ENCODE results near the gene SFSWAP.
"Not testable (repeated sequence)": the region's sequence is repeated elsewhere in the genome, so short reads cannot be mapped to it uniquely, and the experiment has no call there.

Gene SFSWAP

DNA sequence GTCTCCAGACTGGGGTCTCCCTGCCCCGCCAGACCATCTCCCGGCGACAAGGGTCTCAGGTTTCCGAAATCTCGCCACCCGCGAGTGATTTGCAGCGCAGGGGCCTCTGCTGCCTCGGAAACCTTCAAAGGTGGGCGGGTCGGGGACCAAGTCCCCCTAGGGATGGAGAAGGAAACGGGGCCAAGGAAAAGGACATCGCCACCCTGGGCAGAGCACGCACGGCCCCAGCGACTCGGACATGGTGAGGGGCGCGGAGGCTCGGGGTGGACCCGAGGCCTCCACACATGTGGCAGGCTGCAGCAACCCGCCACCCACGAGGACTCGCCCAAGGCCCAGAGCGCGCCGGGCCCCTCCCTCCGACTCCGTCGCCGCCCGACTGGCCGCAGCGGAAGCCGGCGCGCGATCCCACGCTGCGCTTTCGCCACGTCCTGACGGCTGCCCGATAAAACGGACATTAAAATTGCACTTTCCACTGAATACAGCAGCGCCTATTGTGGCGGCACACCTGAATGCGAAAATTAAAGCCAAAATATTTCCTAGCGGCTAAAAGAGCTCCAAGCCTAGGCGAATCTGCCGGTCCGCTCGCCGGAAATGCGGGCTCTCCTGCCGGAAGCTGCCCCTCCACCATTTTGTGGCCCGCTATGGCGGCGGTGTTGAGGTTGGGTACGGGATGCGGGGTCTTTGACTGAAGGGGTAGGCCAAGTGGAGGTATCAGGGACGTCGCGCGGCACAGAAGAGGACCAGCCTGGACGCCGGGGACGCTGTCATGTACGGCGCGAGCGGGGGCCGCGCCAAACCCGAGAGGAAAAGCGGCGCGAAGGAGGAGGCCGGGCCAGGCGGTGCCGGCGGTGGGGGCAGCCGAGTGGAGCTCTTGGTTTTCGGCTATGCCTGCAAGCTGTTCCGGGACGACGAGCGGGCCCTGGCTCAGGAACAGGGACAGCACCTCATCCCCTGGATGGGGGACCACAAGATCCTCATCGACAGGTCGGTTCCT lies at the start of gene SFSWAP:
SFSWAP (plus strand) TSS at position 627 of the 994 bp plus-strand sequence; CDS start at position 767, 140 bp downstream.
- no peak for FAIRE-seq

DNA sequence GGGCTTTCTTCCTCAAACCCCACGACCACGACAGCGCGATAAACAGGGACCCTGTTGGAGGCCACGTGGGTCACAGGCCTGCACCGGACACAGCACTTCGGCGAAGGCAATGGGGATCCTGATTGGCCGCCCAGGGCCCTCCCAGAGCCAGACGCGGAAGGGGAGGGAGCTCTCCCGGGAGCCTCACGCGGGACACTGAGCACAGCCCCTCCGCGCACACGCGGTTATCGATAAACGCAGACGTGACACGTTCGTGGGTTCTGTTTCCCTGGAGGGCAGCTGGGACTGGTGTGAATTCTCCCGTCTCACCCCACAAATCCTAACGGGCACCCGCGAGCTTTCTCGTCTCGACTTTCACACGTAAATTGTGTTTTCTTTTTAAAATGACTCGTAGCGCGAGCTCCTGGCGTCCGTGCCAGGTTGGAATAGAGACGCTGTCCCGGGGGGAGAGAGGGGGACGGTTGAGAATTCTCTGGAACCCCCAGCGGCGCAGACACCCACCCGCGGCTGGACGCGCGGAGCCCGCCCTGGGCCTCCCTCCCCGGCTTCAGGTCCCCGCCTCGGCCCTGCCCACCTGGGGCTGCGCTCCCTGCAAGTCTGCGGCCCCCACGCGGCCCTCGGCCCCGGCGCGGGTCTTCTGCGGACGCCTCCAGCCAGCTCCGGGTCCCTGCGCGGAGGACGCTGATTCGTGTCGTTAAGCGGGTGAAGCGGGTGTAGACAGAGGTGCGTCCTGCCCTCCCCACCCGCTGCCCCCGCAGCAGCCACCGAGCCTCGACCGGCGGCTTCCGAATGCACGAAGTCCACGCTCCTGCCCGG lies 49.5 kb upstream of the SFSWAP start:
- not testable (repeated sequence) for FAIRE-seq

DNA sequence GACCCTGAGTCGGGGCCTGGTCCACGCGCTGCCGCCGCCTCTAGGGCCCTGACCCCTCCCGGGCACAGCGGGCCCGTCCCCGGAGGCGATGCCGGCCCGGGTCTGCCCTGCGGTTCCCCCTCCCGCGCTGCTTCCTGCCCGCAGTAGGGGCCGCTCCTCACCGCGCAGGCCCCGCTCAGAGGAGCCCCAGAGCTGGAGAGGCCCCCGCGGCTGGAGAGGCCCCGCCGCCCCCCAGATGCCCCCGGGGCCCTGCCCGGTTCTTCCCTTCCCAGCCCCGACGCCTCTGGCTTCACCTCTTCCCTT lies 49.0 kb upstream of the SFSWAP start:
- FAIRE-seq, result not testable (repeated sequence)

DNA sequence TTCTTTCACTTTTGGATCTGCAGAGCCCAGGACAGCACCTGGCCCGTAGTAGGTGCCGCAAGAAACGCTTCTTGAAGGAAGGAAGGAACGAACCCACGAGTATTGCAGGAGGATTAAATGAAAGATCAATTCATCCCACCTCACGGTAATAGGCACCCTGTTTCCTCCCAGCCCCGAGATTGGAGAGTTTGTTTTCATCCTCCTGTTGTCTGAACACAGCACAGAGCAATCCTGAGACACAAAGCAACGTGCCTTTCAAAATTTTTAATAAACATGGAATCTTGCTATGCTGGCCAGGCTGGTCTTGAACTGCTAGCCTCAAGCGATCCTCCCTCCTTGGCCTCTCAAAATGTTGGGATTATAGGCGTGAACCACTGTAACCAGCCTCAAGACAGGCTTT lies 48.5 kb upstream of the SFSWAP start:
- FAIRE-seq, result not testable (repeated sequence)

DNA sequence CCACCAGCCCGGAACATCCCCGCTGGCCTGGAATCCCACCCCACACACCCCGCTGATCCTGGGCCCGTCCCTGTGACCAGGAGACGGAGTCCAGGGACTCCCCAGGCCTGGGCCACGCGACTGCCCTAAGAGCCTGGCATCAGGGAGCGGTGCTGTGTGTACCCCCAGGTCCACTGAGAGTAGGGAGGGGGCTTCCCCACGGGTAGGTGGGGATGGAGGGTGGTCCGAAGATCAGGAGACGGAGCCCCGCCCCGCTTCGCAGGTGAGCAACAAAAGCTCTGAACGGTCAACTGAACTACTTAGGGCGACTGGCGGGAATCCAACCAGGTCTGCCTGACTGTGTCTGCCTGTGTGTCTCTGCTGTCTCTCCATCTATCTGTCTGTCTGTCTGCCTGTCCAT lies 45.2 kb upstream of the SFSWAP start:
- not testable (repeated sequence) for FAIRE-seq

DNA sequence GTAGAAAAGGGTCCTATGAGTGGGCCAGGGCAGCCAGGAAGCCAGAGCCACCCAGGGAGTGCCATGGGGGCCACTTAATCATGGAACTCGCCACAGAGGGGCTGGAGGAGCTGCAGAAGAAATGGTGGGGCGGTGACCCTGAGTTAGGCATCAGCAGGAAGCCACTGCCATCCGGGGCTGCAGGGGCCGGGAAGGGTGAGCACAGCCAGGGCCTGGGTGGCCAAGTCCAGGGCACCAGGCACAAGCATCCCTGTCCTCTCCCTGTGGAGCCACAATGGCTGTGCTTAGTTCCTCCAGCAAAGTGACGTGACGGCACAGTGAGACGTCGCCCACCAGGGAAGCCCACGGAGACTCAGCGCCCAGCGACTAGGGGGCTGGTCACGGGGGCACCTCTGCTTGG lies 44.4 kb upstream of the SFSWAP start:
- not testable (repeated sequence) for FAIRE-seq

DNA sequence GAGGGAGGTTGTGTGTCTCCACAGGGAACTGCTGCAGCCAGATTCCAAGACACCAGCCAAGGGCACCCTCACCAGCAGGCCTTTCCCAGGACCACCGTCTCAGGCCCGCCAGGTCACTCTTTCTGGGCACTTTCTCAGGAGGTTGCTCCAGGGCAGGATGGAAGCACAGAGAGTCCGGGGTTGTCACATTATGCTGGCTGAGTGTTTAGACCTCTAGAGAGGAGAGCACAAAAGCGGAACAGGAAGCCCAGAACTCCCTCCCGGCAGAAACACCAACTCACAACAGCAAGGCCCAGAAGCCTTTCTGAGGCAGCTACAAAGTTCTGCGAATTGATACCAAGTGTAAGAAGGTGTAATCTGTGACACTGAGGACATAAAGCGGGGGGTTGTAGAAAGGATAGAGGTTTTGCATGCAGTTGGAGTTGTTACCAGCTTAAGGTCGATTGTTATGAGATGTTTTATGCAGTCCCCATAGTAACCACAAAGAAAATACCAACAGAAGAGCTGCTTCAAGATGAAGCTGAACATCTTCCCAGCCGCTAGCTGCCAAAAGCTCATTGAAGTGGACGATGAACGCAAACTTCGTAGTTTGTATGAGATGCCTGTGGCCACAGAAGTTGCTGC lies 43.8 kb upstream of the SFSWAP start:
- not testable (repeated sequence) for FAIRE-seq

DNA sequence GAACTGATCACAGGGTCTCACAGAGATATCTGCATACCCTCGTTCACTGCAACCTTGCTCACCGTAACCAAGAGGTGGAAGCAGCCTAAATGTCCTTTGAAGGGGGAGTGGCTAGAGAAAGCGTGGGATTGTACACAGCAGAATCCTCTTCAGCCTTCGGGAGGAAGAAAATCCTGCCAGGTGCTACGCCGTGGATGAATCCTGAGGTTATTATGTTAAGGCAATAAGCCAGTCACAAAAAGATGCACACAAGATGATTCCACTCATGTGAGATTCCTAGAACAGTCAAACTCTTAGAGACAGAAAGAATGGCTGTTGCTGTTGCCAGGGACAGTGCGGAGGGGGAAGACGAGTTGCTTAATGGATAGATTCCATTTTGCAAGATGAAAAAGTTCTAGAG lies 39.6 kb upstream of the SFSWAP start:
- FAIRE-seq, result no peak

DNA sequence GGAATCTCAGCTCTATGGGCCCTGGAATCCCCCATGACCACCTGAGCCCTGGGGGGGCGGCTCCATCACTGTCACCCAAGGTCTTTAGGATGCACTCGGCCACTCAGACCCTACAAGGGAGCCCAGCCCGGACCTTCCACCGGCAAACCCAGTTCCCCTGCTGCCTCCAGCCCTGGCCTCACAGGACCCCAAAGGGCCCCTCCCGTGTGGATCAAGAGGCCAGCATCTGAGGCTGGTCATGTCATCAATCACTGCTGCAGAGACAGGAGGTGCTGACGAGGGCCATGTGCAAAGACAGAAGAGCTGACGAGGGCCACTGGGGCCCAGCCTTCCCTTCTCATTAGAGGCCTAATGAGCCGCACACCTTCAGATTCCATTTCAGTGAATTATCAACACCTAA lies 39.0 kb upstream of the SFSWAP start:
- FAIRE-seq, result no peak

DNA sequence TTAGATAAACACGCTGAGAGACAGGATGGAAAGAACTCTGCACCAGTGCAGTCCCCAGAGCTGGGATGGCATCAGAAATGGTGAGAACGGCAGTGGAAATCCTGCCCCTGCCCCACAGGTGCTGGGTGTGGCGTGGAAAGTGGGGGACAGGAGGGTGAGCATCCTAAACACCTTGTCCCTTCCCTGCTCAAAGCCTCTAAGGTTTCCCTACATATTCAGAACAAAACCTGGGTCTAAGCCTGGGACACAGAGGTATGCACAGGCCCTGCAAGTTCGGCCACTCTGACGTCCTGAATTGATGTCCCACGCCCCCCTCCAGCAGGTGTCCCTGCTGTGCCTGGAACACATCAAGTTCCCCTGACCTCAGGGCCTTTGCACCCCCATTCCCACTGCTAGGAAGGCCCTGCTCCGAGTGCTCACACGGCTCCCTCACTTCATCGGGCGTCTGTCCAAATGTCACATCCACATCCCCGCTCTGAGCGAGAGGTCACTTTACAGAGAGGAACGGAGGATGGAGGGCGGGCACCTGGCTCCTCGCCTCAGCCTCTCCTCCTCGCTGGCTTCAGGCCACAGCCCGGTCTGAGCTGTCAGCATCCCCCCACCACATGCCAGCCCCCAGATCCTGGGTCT lies 38.5 kb upstream of the SFSWAP start:
- no peak for FAIRE-seq

DNA sequence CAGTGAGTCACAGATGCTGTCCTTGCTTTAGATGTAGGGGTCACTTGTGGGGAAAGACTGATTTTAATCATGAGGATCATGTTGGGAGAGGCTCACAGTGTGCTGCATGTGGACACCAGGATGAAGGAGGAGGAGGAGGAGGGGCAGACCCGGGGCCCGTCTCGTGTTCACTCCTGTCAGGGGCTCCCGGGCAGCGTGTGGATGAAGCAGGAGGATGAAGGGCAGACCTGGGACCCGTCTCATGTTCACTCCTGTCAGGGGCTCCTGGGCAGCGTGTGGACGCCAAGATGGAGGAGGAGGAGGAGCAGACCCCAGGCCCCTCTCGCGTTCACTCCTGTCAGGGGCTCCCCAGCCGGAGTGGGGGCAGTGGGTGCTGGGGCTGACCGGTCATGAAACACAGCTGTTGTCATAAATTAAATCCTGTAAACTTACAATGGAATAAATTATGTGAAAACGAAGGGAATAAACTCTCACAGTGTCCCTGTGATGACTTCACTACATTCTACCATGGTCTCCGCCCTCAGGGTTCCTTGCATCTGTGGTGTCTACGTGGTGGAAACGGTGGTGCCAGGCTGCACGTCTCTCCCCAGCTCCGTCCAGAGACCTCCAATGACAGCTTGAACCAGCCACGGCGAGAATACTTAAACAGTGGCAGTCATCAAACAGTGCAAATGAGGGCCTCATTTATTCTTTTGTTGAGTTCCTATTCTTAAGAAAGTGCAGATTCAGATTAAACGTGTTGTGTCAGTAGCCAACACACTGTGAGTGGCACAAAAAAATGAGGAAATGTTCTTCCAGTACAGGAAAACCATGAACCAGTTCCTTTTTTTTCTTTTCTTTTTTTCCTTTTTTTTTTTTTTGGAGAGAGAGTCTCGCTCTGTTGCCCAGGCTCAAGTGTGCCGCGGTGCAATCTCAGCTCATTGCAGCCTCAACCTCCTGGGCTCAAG lies 37.7 kb upstream of the SFSWAP start:
- FAIRE-seq, result no peak

DNA sequence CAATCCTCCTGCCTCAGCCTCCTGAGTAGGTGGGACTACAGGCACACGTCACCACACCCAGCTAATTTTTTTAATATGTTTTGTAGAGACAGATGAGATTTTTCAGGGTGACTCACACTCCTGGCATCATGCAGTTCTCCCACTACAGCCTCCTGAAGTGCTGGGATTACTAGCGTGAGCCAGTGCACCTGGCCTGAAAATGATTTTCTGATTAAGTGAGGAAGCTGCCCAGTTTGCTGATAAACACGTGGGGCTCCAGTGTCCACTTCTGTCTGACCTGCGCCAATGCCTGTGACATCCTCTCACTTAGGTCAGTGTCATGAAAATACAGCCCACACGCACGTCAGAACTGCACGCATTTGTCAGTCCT lies 37.0 kb upstream of the SFSWAP start:
- FAIRE-seq, result no peak

DNA sequence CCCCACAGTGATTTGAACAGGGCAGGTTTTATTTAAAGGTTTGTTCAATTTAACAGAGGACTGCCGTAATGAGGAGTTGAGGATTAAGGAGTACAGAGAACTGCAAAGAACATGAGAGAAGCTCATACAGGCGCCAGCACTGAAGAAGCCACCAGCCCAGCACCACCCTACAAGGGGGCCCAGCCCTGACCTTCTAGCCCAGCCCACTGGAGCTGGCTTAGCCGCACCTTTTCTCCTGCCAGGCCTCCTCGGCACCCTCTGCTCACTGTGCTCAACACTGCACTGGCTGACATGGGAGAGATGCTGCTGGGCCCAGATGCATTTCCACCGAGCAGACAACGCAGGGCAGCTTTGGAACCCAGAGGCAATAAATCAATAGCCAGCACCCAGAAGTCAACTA lies 36.5 kb upstream of the SFSWAP start:
- FAIRE-seq, result no peak

DNA sequence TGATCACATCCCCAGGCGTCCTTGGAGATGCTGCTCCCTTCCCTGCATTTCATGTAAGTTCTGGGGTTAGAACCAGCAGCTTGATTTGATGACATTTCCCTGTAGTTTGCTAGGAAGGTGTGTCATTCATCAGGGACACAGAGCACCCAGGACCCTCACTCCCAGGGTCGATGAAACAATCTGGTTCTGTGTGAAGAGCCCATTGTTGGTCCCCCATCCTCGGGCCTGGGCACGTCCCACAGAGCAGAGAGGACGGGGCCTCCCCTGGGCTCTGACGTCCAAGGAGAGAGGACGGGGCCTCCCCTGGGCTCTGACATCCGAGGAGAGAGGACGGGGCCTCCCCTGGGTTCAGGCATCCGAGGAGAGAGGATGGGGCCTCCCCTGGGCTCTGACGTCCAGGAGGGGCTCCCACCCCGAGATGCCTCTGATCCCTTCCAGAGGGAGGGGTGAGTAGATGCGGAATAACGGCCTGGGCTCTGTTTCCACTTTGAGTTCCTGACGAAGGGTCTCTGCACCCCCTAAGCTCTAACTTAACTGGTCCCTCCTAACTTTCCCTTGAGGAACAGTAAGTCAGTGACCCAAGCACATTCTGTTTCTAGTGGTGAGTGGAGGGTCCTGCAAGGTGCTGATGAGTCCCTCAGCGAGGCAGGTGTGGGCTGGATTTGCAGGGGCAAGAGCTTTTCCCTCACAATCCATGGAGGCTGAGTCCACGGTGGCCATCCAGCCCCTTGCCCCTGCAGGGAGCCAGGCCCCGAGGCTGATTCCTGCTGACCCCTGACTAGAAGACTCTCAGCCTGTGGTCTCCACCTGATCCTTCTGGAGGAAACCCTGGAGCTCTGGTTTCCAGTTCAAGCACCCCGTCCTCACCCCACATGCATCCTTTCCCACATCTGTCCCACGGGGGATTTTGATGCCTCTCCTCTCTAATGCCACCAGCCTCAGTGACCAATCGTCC lies 35.5 kb upstream of the SFSWAP start:
- FAIRE-seq, result no peak

DNA sequence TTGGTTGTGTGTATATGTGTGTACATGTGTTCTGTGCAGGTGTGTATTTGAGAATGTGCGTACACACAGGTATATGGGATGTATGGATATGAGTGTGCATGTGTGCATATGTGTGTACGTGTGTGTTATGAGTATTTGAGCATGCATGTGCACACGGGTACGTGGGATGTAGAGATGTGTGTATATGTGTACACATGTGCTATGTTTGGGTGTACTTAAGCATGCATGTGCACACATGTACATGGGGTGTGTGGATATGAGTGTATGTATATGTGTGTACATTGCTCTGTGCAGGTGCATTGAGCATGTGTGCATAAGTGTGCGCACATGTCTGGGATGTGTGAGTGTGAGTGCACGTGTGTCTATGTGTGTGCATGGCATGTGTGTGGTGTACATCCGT lies 34.3 kb upstream of the SFSWAP start:
- no peak for FAIRE-seq

DNA sequence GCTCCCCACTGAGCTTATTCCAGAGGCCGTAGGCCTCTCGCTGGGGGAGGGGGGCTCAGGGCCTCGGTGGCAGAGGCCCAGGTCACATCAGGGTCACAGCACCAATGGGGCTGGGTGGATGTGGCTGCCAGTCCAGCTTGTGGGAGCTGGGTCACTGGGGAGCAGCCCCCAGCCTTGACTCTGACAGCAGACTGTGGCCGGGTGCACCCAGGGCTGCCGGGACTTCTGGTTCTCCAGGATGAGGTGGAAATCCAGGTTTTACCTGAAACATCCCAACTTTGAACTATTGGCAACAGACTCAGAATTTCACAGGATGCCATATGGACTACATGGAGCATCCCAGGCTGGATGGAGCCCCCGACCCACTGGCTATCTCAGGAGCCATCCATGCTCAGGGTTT lies 33.8 kb upstream of the SFSWAP start:
- FAIRE-seq, result not testable (repeated sequence)

DNA sequence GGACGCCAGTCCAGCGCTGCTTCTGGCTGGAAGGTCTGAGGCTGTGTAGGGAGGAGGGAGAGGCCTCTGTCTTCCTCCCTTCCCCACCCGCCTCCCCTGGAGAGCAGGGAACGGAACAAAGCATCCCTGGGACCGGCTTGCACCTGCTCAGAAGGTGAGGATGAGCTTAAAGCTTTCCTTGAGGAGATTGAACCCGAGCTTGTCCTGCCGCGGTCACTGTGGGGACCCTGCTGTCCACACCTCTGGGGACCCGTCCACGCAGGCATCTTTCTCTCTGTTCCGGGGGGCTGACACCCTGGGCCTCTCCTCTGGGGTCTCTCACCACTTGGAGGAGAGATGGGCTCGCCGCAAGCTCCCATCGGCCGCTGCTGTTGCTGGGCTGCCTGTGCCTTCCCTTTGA lies 33.2 kb upstream of the SFSWAP start:
- FAIRE-seq, result no peak

DNA sequence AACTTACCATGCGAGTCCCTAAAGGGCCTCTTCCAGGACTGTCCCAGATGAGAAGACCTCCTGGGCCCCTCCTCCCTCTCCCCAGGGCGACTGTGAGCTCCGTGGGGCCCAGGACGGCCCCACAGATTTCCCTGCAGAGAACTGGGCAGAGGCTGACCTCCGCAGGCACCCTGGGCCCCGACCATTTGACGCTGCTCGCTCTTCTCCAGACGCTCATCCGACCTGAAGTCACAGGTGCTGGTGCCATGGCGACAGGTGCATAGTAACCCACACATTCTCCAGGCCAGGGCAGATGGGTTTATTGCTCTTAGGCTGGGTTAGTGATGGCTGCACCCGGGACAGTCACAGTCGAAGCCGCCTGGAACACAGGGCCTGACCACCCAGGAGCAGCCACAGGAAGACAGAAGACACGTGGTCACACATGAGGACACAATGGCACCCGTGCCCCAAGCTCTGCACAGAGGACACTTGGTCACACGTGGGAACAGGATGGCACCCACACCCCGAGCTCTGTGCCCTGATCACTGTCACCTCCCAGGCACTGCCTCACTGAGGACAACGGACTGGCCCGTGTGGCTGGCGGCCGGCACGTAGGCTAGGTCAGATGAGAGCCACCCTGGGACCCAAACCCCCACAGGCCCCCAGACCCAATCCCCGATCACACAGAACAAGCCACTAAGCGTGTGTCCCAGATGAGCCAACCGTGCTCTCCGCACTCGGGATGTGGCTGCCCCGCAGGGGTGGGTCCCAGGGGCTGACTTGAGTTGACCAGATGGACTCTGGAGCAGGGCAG lies 32.3 kb upstream of the SFSWAP start:
- not testable (repeated sequence) for FAIRE-seq

DNA sequence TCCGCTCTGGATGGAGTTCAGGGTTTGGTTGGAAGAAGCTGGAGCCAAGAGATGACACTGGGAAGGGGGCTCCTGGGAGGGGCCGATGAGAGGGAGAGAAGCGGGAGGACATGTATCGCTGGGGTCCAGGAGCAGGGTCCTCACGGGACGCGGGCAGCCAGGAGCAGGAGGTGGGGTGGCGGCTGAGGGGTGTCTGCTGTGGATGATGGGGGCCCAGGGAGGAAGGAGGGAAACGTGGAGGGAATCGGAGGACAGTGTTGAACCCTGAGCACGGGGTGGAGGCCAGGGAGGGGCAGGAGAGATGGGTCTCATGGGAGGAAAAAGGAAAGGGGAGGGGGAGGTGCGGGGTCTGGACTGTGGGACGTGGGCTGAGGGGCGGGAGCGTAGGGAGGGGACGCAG lies 31.7 kb upstream of the SFSWAP start:
- FAIRE-seq, result not testable (repeated sequence)

DNA sequence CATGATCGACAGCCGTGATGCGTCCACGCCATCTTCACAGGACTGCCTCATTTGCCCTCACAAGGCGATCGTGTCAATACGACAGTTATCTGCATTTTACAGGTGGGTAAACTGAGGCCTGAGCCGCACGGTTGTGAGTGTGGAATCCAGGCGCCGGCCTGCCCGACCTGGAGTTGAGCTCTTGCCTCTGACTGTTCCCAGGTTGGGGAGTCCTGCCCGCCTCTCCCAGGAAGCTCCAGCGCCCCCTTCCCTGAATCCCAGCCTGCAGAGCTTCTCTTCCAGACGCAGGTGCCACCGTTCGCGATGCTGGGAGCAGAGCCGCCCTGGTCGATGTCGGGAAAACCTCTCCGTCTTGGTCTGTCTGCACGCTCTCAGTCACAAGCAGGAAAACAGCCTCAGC lies 31.1 kb upstream of the SFSWAP start:
- FAIRE-seq, result not testable (repeated sequence)
